ENCODE measurements around the gene CDH6.

The CDH6 gene

DNA sequence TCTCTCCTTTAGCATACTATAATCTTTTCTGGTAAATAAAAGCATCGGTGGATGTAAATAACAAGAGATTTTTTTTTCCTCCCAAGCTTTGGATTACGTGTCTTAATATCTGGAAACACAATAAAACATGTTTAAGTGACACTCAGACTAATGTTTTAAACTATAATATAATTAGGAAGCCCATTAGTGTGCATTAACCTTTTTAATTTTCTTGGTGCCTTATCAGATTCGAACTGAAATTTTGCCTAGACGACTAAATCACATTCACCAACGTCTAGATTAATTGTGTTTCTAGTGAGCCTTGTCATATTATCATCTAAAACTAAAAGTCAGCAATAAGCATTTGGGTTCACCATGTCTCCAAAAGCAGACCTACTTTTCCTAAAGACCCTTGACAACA lies 110.2 kb downstream of the CDH6 start:
- in situ Hi-C loops (cut with MboI; ENCODE audit: low sequenced_read_pairs, unreplicated experiment), result no loop called here
- DNase-seq (ENCODE audit: low spot score), result no peak
- TF ChIP-seq, protein P1, sequence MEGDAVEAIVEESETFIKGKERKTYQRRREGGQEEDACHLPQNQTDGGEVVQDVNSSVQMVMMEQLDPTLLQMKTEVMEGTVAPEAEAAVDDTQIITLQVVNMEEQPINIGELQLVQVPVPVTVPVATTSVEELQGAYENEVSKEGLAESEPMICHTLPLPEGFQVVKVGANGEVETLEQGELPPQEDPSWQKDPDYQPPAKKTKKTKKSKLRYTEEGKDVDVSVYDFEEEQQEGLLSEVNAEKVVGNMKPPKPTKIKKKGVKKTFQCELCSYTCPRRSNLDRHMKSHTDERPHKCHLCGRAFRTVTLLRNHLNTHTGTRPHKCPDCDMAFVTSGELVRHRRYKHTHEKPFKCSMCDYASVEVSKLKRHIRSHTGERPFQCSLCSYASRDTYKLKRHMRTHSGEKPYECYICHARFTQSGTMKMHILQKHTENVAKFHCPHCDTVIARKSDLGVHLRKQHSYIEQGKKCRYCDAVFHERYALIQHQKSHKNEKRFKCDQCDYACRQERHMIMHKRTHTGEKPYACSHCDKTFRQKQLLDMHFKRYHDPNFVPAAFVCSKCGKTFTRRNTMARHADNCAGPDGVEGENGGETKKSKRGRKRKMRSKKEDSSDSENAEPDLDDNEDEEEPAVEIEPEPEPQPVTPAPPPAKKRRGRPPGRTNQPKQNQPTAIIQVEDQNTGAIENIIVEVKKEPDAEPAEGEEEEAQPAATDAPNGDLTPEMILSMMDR (IDR thresholded peaks at IDR 0.05; ENCODE audit: borderline replicate concordance, control extremely low read depth, extremely low read depth, insufficient read depth, missing control alignments), result no peak

DNA sequence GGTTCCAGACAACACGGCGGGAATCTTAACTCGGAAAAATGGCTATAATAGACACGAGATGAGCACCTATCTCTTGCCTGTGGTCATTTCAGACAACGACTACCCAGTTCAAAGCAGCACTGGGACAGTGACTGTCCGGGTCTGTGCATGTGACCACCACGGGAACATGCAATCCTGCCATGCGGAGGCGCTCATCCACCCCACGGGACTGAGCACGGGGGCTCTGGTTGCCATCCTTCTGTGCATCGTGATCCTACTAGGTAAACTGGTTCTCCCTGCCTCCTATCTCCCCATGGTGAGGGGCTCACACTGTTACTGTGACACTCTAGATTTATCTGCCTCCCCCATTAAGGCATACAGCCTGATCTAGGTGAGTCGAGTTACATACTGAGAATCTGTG lies 124.2 kb downstream of the CDH6 start:
- TF ChIP-seq, protein P1 (IDR thresholded peaks at IDR 0.05; ENCODE audit: borderline replicate concordance, control extremely low read depth, extremely low read depth, insufficient read depth, missing control alignments), result no peak
- in situ Hi-C loops (cut with MboI; ENCODE audit: low sequenced_read_pairs, unreplicated experiment), result no loop called here
- no peak for DNase-seq (ENCODE audit: low spot score)

DNA sequence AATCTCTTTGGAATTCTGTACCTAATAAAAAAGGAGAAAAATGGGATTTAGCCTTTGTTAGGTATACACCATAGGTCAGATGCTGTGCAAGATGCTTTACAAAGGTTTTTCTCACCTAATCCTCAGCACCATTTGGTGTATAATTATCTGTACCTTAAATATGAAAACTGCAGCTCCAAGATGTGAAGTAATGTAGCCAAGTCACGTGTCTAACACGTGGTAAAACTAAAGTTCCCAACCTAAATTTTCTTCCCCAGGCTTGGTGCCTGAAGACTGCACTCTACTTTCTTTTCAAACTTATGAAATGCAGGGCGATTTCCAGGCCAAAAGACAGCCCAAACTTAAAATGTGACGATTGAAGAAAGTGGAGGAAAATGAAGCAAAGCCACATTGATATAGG lies 125.8 kb downstream of the CDH6 start:
- DNase-seq (ENCODE audit: low spot score), result no peak
- TF ChIP-seq, protein P1 (IDR thresholded peaks at IDR 0.05; ENCODE audit: borderline replicate concordance, control extremely low read depth, extremely low read depth, insufficient read depth, missing control alignments), result no peak
- in situ Hi-C loops (cut with MboI; ENCODE audit: low sequenced_read_pairs, unreplicated experiment), result no loop called here

DNA sequence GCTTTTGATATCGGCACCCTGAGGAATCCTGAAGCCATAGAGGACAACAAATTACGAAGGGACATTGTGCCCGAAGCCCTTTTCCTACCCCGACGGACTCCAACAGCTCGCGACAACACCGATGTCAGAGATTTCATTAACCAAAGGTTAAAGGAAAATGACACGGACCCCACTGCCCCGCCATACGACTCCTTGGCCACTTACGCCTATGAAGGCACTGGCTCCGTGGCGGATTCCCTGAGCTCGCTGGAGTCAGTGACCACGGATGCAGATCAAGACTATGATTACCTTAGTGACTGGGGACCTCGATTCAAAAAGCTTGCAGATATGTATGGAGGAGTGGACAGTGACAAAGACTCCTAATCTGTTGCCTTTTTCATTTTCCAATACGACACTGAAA lies 129.5 kb downstream of the CDH6 start:
- TF ChIP-seq, protein P1 (IDR thresholded peaks at IDR 0.05; ENCODE audit: borderline replicate concordance, control extremely low read depth, extremely low read depth, insufficient read depth, missing control alignments), result no peak
- no peak for DNase-seq (ENCODE audit: low spot score)
- in situ Hi-C loops (cut with MboI; ENCODE audit: low sequenced_read_pairs, unreplicated experiment), result no loop called here

DNA sequence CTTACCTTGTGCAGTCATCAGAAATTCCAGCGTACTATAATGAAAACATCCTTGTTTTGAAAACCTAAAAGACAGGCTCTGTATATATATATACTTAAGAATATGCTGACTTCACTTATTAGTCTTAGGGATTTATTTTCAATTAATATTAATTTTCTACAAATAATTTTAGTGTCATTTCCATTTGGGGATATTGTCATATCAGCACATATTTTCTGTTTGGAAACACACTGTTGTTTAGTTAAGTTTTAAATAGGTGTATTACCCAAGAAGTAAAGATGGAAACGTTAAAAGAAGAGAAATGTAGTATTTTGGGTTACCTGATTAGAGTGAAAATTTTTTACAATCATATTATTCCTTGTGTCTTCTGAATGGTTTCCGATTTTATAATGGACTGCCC lies 131.4 kb downstream of the CDH6 start:
- DNase-seq (ENCODE audit: low spot score), result no peak
- TF ChIP-seq, protein P1 (IDR thresholded peaks at IDR 0.05; ENCODE audit: borderline replicate concordance, control extremely low read depth, extremely low read depth, insufficient read depth, missing control alignments), result no peak
- in situ Hi-C loops (cut with MboI; ENCODE audit: low sequenced_read_pairs, unreplicated experiment), result no loop called here

DNA sequence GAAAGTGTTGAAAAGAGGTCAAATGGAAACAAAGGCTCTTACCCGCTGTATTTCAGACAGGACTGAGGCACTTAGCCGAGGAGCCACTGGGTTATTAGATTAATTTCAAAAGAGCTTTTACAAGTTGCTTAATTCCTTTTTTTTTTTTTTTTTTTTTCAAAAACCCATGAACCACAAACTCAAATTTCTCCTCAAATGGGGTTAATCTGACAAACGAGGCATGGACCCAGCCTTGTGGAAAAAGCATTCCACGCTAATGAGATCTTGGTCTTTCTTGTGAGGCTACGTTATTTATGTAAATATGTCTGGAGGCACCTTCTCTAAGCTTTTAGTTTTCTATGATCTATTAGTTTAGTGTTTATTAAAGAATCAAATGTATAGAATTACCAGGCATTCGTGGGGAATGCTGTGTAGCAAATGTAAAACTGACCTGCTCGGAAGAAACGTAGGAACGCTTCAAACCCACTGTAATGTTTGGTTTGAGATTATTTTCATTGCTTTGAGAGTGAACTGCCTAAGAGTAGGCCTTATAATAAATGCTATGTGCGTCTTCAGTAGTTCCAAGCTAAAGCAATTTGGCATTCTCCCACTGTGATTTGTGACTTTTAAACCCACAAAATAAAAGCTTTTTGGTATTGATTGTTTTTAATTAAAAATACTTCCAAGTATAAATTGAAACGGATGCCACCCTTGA lies 134.7 kb downstream of the CDH6 start:
- DNase-seq (ENCODE audit: low spot score), result no peak
- in situ Hi-C loops (cut with MboI; ENCODE audit: low sequenced_read_pairs, unreplicated experiment), result no loop called here
- TF ChIP-seq, protein P1 (IDR thresholded peaks at IDR 0.05; ENCODE audit: borderline replicate concordance, control extremely low read depth, extremely low read depth, insufficient read depth, missing control alignments), result no peak
